SK-N-SH (cell line): ENCODE data around the gene TC2N. TPM values are rescaled to one million over a fixed set of nuclear protein-coding genes. Genes with fewer than 3 reads are reported as not detected.

Source experiments
- CTCF ChIA-PET: fragments of 300-600, 350-600 bp; formaldehyde crosslinking; extraction: SDS; loops from one replicate; lab custom pipeline; 2021; lab: Yijun Ruan, JAX
- POLR2A ChIA-PET: fragments of 350-600 bp; sonication (Branson Sonifier 250); formaldehyde crosslinking; extraction: SDS; loops from one replicate; lab custom pipeline; 2020; ENCODE audit warnings: antibody characterized with exemption, inconsistent platforms; lab: Yijun Ruan, JAX
- DNase-seq: peaks from one replicate; pipeline ENCODE4 v3.0.0; 2012
- H2AFZ ChIP-seq: fragments of 200-600 bp; sonication (generic); 2 replicates; pipeline ENCODE4 v1.8.1; 2016; ENCODE audit warnings: antibody characterized with exemption, mild to moderate bottlenecking, low read depth
- H3F3A ChIP-seq: fragments of 200-600 bp; sonication (generic); replicated peaks from 2 replicates; pipeline ENCODE3; 2016; ENCODE audit warnings: antibody characterized with exemption, mild to moderate bottlenecking; ENCODE audit not compliant: insufficient read depth
- H3K27ac ChIP-seq, 2 experiments: fragments of 200-500 bp in 1 of 2; fragments of 200-600 bp in 1 of 2; sonication (Bioruptor generic) in 1 of 2; sonication (generic), shearing (Covaris generic) in 1 of 2; 2 replicates each; pipeline versions ENCODE4 v1.5.1 to v1.6.1; 2014 to 2016; ENCODE audit warnings: low read depth in 2 of 2, inconsistent platforms in 1 of 2, low read length in 1 of 2, mild to moderate bottlenecking in 1 of 2, mixed read lengths in 1 of 2
- H3K27me3 ChIP-seq: fragments of 200-600 bp; sonication (generic), shearing (Covaris generic); 2 replicates; pipeline ENCODE4 v1.6.1; 2016; ENCODE audit warnings: mixed run types; ENCODE audit not compliant: insufficient read depth
- H3K36me3 ChIP-seq, 2 experiments: fragments of 200-500 bp in 1 of 2; fragments of 200-600 bp in 1 of 2; sonication (Bioruptor generic) in 1 of 2; sonication (generic) in 1 of 2; replicated peaks in 1 of 2; 2 replicates each; pipeline versions ENCODE3 to v1.5.1; 2014 to 2016; ENCODE audit warnings: low read length in 1 of 2, mild to moderate bottlenecking in 1 of 2; ENCODE audit not compliant: insufficient read depth in 2 of 2, control insufficient read depth in 1 of 2
- H3K4me1 ChIP-seq, 2 experiments: fragments of 200-500 bp in 1 of 2; fragments of 200-600 bp in 1 of 2; sonication (Bioruptor generic) in 1 of 2; sonication (generic), shearing (Covaris generic) in 1 of 2; 2 replicates each; pipeline versions ENCODE4 v1.5.1 to v1.6.1; 2014 to 2016; ENCODE audit warnings: low read depth in 1 of 2, low read length in 1 of 2, mixed run types in 1 of 2; ENCODE audit not compliant: insufficient read depth in 2 of 2, control insufficient read depth in 1 of 2
- H3K4me2 ChIP-seq: fragments of 200-600 bp; sonication (generic), shearing (Covaris generic); 2 replicates; pipeline ENCODE4 v1.6.1; 2017; ENCODE audit warnings: mixed run types
- H3K4me3 ChIP-seq, 2 experiments: fragments of 200-500 bp in 1 of 2; fragments of 200-600 bp in 1 of 2; sonication (Bioruptor generic) in 1 of 2; sonication (generic), shearing (Covaris generic) in 1 of 2; 2 replicates each; pipeline versions ENCODE4 v1.5.1 to v1.8.1; 2014 to 2016; ENCODE audit warnings: low read depth in 2 of 2, inconsistent platforms in 1 of 2, low read length in 1 of 2, mild to moderate bottlenecking in 1 of 2, mixed read lengths in 1 of 2, moderate library complexity in 1 of 2
- H3K79me2 ChIP-seq: fragments of 200-600 bp; sonication (generic); 2 replicates; pipeline ENCODE4 v1.8.1; 2017; ENCODE audit warnings: mild to moderate bottlenecking; ENCODE audit not compliant: insufficient read depth
- H3K9ac ChIP-seq: fragments of 200-600 bp; sonication (generic); 2 replicates; pipeline ENCODE4 v1.6.1; 2017; ENCODE audit warnings: mixed run types
- H3K9me2 ChIP-seq: fragments of 200-600 bp; sonication (generic); 2 replicates; pipeline ENCODE4 v1.6.1; 2017; ENCODE audit warnings: mixed run types
- H3K9me3 ChIP-seq: fragments of 200-600 bp; sonication (generic); 2 replicates; pipeline ENCODE4 v1.6.1; 2017; ENCODE audit warnings: mixed run types, mild to moderate bottlenecking, moderate library complexity
- H4K20me1 ChIP-seq: fragments of 200-600 bp; sonication (generic); 2 replicates; pipeline ENCODE4 v1.6.1; 2017; ENCODE audit warnings: mild to moderate bottlenecking, mixed run types; ENCODE audit not compliant: insufficient read depth
- EP300 ChIP-seq, 2 experiments: IDR thresholded peaks; 2 replicates each; pipeline versions ENCODE4 v1.4.0 to v1.6.1; 2012; ENCODE audit warnings: borderline replicate concordance in 1 of 2, low read depth in 1 of 2, low read length in 1 of 2
- FOSL2 ChIP-seq: IDR thresholded peaks from 2 replicates; pipeline ENCODE4 v1.4.0; 2012; ENCODE audit warnings: low read depth, mild to moderate bottlenecking, moderate library complexity, borderline replicate concordance
- GABPA ChIP-seq: IDR thresholded peaks from 2 replicates; pipeline ENCODE4 v1.4.0; 2012; ENCODE audit warnings: low read depth, mild to moderate bottlenecking
- MAX ChIP-seq: IDR thresholded peaks from 2 replicates; pipeline ENCODE4 v1.4.0; 2012; ENCODE audit warnings: low read depth
- MEF2A ChIP-seq: IDR thresholded peaks from 2 replicates; pipeline ENCODE4 v1.4.0; 2012; ENCODE audit warnings: low read depth, borderline replicate concordance
- MXI1 ChIP-seq: IDR thresholded peaks from 2 replicates; pipeline ENCODE4 v1.6.1; 2012; ENCODE audit warnings: mild to moderate bottlenecking, low read depth, low read length, improper control_type of control experiment
- POLR2AphosphoS5 ChIP-seq: IDR thresholded peaks from 2 replicates; pipeline ENCODE4 v1.6.1; 2012; ENCODE audit warnings: low read depth, low read length
- RCOR1 ChIP-seq: fragments of 150-350 bp; IDR thresholded peaks from 2 replicates; pipeline ENCODE4 v1.6.1; 2017; ENCODE audit warnings: antibody characterized with exemption, low read length
- RFX5 ChIP-seq: IDR thresholded peaks from 2 replicates; pipeline ENCODE4 v1.6.1; 2012; ENCODE audit warnings: mild to moderate bottlenecking, improper control_type of control experiment, low read length
- RXRA ChIP-seq: IDR thresholded peaks from 2 replicates; pipeline ENCODE4 v1.4.0; 2012; ENCODE audit warnings: low read depth, mild to moderate bottlenecking, borderline replicate concordance
- SMC3 ChIP-seq: IDR thresholded peaks from 2 replicates; pipeline ENCODE4 v1.6.1; 2012; ENCODE audit warnings: low read depth, low read length, improper control_type of control experiment
- TAF1 ChIP-seq: IDR thresholded peaks from 2 replicates; pipeline ENCODE4 v1.6.1; 2012; ENCODE audit warnings: low read depth, mild to moderate bottlenecking, low read length, moderate library complexity, borderline replicate concordance
- TCF12 ChIP-seq: IDR thresholded peaks from 2 replicates; pipeline ENCODE4 v1.4.0; 2012
- TEAD4 ChIP-seq: IDR thresholded peaks from 2 replicates; pipeline ENCODE4 v1.4.0; 2012; ENCODE audit warnings: mild to moderate bottlenecking, borderline replicate concordance; ENCODE audit not compliant: insufficient read depth
- USF2 ChIP-seq: fragments of 150-350 bp; IDR thresholded peaks from 2 replicates; pipeline ENCODE4 v1.6.1; 2017; ENCODE audit warnings: antibody characterized with exemption, low read length, low read depth, borderline replicate concordance
- WGBS: methylation state at CpG from one replicate; pipeline ENCODE4 v1.1.6; 2017; ENCODE audit warnings: low lambda C conversion rate; 5-methylcytosine and 5-hydroxymethylcytosine counted together
- polyA plus RNA-seq, 3 experiments: library from polyadenylated mRNA; depleted of rRNA; stranded (reverse); fragments of >200 nt; gene quantifications; 2 replicates each; pipeline ENCODE4 v1.2.3, GENCODE V29; 2012
- TF ChIP-seq, protein P1 (sequence below): fragments of 150-350 bp; IDR thresholded peaks from 2 replicates; pipeline ENCODE4 v1.6.1; 2016; ENCODE audit warnings: mild to moderate bottlenecking, low read depth, low read length
- TF ChIP-seq, protein P2 (sequence below): fragments of 200-600 bp; sonication (generic); IDR thresholded peaks from 2 replicates; pipeline ENCODE4 v1.6.1; 2017; ENCODE audit warnings: antibody characterized with exemption, mild to moderate bottlenecking, moderate library complexity
- TF ChIP-seq, protein P3 (sequence below): IDR thresholded peaks from 2 replicates; pipeline ENCODE4; 2012

Gene TC2N
- polyA plus RNA-seq, 1 of the 3 experiments (the other 2 are of a cell fraction) = not detected

GRCh38 chr14:91796617-91797347, 70.6 kb downstream of the TC2N start:
- no peak overlapping the region for H3K4me2 ChIP-seq
- CTCF ChIA-PET = no interaction called here

More at GRCh38 chr14:91796617-91797347, 70.6 kb downstream of the TC2N start:
- no peak overlapping the region for H3K27ac ChIP-seq
- H3K9me3 ChIP-seq = no peaks in the 10 kb centered on the region
- H3K4me1 ChIP-seq = no peaks in the 10 kb centered on the region
- DNase-seq = no peak
- H3F3A ChIP-seq = no peaks in the 10 kb centered on the region
- POLR2A ChIA-PET = no interaction called here
- H3K9me2 ChIP-seq = no peaks in the 10 kb centered on the region
- WGBS = 26% methylated on average over 1 of the region's 1 CpG
- no peak overlapping the region for H3K4me3 ChIP-seq
- no peak overlapping the region for H3K9ac ChIP-seq
- peaks cover 5% of the 10 kb centered on the region; the same call in 1 of the 2 replicates for H3K27me3 ChIP-seq
- H3K36me3 ChIP-seq = no peaks in the 10 kb centered on the region
- no peaks in the 10 kb centered on the region for H3K79me2 ChIP-seq
- no peak for TF ChIP-seq SMC3
- no peak for TF ChIP-seq TAF1
- TF ChIP-seq TEAD4 = no peak
- TF ChIP-seq FOSL2 = no peak
- TF ChIP-seq RCOR1 = no peak
- no peak for TF ChIP-seq MEF2A
- no peak for TF ChIP-seq RFX5
- TF ChIP-seq, protein P1, sequence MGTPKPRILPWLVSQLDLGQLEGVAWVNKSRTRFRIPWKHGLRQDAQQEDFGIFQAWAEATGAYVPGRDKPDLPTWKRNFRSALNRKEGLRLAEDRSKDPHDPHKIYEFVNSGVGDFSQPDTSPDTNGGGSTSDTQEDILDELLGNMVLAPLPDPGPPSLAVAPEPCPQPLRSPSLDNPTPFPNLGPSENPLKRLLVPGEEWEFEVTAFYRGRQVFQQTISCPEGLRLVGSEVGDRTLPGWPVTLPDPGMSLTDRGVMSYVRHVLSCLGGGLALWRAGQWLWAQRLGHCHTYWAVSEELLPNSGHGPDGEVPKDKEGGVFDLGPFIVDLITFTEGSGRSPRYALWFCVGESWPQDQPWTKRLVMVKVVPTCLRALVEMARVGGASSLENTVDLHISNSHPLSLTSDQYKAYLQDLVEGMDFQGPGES = no peak
- no peak for TF ChIP-seq EP300 (IDR thresholded peaks at IDR 0.05; ENCODE audit: borderline replicate concordance in 1 of 2, low read depth in 1 of 2, low read length in 1 of 2)
- TF ChIP-seq MAX = no peak
- TF ChIP-seq, protein P2, sequence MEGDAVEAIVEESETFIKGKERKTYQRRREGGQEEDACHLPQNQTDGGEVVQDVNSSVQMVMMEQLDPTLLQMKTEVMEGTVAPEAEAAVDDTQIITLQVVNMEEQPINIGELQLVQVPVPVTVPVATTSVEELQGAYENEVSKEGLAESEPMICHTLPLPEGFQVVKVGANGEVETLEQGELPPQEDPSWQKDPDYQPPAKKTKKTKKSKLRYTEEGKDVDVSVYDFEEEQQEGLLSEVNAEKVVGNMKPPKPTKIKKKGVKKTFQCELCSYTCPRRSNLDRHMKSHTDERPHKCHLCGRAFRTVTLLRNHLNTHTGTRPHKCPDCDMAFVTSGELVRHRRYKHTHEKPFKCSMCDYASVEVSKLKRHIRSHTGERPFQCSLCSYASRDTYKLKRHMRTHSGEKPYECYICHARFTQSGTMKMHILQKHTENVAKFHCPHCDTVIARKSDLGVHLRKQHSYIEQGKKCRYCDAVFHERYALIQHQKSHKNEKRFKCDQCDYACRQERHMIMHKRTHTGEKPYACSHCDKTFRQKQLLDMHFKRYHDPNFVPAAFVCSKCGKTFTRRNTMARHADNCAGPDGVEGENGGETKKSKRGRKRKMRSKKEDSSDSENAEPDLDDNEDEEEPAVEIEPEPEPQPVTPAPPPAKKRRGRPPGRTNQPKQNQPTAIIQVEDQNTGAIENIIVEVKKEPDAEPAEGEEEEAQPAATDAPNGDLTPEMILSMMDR = no peak
- no peak for TF ChIP-seq POLR2AphosphoS5
- no peak for TF ChIP-seq MXI1
- TF ChIP-seq RXRA = no peak
- no peak for TF ChIP-seq GABPA
- TF ChIP-seq USF2 = no peak
- TF ChIP-seq, protein P3, sequence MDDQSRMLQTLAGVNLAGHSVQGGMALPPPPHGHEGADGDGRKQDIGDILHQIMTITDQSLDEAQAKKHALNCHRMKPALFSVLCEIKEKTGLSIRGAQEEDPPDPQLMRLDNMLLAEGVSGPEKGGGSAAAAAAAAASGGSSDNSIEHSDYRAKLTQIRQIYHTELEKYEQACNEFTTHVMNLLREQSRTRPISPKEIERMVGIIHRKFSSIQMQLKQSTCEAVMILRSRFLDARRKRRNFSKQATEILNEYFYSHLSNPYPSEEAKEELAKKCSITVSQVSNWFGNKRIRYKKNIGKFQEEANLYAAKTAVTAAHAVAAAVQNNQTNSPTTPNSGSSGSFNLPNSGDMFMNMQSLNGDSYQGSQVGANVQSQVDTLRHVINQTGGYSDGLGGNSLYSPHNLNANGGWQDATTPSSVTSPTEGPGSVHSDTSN = no peak
- TF ChIP-seq TCF12 = no peak
- H2AFZ ChIP-seq = no peak overlapping the region
- H4K20me1 ChIP-seq = no peaks in the 10 kb centered on the region
